ENCODE results near the gene MAN2A2. TPM values are rescaled to one million over a fixed set of nuclear protein-coding genes. Genes with fewer than 3 reads are reported as not detected.

Gene MAN2A2
- total and polyA plus RNA-seq, 2 of the 8 experiments (the other 6 are each of a cell fraction or from before 2014, with no cell fraction given) = 23.1 to 29.7 TPM

DNA sequence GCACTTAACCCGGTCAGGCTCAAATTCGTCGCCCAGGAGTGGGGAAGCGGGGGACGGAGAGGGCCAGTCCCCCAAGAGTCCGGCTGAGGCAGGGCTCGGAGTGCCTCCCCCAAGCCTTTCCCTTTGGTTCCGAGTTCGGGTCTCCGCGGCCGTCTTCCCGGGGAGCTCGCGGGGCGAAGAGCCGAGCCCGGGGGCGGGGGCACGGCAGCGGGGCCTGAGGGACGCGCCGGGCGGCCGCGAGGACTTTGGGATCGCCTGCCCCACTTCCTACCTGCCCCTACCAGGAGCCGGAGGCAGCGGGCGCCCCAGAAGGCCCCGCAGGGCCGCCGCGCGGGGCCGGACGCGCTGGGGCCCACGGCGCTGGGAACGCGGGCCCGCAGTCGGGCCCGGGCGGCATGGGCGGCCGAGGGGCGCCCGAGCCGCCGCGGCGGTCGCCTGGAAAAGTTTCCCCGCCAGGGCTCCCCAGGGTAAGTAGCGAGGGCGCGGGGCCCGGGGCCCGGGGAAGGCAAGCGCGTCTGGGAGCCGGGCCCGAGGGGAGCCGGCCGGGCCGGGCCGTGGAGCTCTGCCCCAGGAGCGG, 31.9 kb upstream of the MAN2A2 start (continued):
- TF ChIP-seq HDAC2 (IDR thresholded peaks at IDR 0.05; ENCODE audit: borderline replicate concordance in 1 of 2, low read depth in 2 of 2, low read length in 2 of 2) = peak in 1 of 2 experiments; percentile 39; a peak in 1 of 4 replicates
- TF ChIP-seq, protein P1, sequence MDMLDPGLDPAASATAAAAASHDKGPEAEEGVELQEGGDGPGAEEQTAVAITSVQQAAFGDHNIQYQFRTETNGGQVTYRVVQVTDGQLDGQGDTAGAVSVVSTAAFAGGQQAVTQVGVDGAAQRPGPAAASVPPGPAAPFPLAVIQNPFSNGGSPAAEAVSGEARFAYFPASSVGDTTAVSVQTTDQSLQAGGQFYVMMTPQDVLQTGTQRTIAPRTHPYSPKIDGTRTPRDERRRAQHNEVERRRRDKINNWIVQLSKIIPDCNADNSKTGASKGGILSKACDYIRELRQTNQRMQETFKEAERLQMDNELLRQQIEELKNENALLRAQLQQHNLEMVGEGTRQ (IDR thresholded peaks at IDR 0.05; ENCODE audit: low read length) = no peak
